IPS DF 4.7 (cell line): Measurements from ENCODE around the gene LCE4A.

Experiments used
- DNase-seq: peaks from one replicate; pipeline ENCODE4 v3.0.0-alpha.2; 2013; ENCODE audit warnings: low spot score; ENCODE audit errors: extremely low read depth

The LCE4A gene

GRCh38 chr1:152745765-152746444 lies 37.9 kb downstream of the LCE4A start:
- no peak for DNase-seq

GRCh38 chr1:152747831-152748230 lies 39.9 kb downstream of the LCE4A start:
- DNase-seq = no peak

DNA sequence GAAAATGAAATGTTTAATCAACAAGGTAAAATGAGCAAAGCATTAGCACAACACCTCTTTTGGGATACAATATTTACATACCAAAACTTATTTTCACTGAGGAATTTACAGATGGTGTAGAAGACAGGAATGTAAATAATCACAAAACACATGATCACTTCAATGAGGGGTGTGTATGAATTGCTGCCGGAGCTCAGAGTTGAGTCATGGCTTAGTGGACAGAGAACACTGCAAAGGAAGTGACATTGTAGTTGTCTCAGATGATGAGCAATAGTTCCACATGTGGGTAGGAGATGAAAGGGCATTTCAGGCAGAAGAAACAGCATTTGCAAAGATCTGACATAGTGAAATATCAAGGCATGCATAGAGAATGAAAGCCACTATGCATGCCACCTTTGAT lies 44.3 kb downstream of the LCE4A start:
- no peak for DNase-seq

- no peak for DNase-seq
Measured at GRCh38 chr1:152753586-152753985, 45.6 kb downstream of the LCE4A start.

DNA sequence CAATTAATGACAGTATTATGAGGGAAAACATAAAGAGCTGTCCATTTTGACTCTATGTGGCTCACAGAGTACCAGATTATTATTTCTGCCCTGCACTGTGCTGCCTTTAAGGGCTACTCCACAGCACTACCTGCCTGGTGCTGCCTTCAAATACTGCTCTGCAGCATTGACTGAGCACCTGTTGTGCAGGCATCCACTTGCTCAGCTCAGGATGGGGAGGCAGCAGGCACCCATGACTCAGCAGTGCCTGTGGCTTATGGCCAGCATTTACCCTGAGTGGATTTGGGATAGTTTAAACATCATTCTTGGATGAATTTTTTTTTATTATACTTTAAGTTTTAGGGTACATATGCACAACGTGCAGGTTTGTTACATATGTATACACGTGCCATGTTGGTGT lies 48.9 kb downstream of the LCE4A start:
- no peak for DNase-seq

GRCh38 chr1:152757747-152758146 lies 49.8 kb downstream of the LCE4A start, which contains the start of gene KPRP:
Gene KPRP (plus strand): TSS chr1:152758025. CDS start chr1:152759589, 1,564 bp downstream.
- no peak for DNase-seq

DNA sequence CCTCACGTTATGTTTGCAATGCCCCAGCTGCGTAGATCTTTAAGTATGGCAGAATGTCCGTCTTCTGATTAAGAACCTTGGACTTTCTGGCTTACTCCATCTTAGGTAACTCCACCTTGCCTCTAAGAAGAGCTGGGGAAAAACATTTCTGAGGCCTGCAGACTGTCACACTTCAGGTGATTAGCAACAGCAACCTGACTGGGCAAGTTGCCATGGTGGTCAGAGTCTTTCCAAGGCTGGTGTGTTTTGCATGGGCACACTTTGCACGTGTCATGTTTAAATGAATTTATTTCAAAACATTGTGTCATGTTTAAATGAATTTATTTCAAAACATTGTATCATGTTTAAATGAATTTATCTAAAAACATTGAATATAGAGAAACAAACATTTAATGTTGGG lies 50.7 kb downstream of the LCE4A start:
- DNase-seq = no peak
